ENCODE results near the gene SEMA3G.

SEMA3G gene

GRCh38 chr3:52407779-52408178 lies 37.1 kb downstream of the SEMA3G start:
- DNase-seq: no peak

DNA sequence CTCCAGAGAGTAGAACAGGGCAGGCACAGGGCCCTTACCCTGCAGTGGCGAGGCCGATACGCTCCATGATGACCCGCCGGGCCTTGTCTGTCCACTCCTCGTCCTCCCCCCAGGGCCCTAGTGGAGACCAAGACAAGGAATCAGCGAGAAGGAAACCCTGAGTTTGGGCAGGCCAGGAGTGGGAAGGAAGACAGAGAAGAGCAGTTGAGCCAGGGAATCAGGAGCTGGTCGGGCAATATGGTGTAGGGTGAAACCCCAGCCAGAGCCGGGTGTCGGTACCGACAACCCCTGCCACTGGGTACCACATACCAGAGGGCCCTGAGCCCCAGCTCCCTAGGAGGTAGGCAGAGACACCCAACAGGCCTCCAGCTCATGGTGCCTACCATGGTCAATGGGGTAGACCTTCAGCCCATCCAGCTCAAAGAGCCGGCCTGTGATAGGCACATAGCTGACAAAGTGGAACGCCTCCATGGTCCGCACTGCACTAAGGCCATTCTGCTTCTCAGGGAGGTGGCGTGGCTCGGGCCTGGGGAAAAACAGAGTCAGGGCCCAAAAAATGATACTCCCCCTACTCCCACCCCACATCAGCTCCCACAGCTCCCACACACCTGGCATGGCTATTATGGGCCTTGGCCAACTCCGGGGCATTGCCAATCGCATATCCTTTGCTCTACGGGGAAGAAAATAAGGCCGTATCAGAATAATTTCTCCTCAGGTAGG lies 38.0 kb downstream of the SEMA3G start:
- DNase-seq: no peak

DNA sequence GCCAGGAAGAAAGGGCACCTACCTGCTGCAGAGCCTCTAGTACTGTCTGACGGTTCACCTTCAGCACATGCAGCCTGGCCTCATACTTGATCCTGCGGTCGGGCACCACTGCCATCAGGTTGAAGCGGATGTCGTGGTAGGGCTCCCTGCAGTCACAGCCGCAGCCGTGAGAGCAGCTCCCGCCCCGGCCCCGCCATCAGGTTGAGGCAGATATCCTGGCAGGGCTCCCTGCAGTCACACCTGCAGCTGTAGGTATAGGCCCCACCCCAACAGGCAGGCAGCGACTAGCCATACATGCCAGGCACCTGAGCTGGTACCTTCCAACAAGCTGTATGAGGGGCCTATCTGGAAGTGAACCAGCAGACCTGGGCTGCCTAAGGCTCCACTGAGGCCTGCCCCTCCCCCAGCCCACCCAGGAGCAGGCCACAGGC lies 38.7 kb downstream of the SEMA3G start:
- no peak for DNase-seq

DNA sequence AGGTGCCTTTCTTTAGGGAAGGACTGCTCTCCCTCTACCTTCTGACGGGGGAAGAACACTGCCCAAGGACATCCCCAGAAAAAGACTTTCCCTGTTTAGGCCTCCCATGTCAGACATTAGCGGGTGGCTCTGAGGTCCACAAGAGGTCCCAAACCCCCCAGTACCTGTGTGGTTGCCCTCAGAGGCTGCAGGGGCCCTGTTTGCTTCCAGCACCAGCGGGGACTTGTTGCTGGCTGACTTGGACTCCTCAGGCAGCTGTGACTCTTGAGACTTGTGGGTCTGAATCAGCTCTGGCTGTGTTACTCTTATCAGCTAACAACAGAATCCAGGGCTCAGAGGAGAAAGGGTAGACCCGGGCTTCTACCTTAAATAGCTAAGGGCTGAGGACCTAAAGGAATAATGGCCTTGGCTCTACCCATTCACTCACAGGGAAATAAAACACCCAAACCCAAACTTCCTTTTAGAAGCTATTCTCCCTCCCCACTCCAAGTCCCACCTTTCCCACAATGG lies 39.2 kb downstream of the SEMA3G start:
- no peak for DNase-seq

GRCh38 chr3:52405066-52405465 lies 39.8 kb downstream of the SEMA3G start:
- no peak for DNase-seq

- DNase-seq: no peak
Measured at GRCh38 chr3:52404391-52404790, 40.5 kb downstream of the SEMA3G start.

DNA sequence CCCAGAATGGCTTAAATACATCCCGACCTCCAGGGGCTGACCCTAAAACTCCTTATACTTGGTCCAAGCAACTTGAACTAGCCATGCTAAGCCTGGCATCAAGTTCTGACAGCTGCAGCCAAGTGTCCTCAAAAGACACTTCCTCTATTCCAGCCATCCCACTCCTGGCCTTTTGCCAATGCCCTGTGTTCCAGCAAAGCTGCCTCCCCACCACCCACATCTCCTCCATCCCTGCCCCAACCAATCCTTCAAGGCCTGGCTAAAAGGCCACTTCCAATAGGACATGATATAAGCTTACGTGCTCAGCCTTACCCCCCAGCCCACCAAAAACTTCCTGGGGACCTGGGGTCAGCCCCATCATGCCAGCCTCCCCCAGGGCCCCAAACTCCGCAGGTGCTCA lies 40.9 kb downstream of the SEMA3G start:
- DNase-seq: no peak

DNA sequence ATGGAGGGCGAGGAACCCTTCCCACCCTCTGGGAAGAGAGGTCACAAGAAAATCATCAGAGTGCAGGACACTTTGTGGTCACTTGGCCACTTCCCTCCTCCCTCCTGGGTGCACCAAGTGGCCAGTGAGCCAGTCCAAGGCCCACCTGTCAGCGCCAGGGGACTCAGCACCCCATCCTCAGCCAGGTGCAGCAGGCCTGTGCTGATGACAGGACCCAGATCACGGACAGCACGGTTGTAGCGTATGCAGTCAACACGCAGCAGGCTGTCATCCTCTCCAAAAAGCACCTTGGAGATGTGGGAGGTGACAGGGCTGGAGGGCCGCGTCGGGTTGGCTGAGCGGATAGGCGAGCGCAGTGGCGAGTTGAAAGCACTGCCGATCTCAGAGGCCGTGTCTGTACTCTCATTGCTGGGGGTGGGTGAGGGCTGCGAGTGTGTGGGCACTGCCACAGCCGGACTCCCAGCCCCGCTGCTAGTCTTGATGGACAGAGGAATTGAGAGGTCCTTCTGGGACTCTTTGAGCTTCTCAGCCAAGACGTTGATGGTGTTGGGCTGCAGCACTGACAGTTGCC lies 41.5 kb downstream of the SEMA3G start:
- DNase-seq: no peak

DNA sequence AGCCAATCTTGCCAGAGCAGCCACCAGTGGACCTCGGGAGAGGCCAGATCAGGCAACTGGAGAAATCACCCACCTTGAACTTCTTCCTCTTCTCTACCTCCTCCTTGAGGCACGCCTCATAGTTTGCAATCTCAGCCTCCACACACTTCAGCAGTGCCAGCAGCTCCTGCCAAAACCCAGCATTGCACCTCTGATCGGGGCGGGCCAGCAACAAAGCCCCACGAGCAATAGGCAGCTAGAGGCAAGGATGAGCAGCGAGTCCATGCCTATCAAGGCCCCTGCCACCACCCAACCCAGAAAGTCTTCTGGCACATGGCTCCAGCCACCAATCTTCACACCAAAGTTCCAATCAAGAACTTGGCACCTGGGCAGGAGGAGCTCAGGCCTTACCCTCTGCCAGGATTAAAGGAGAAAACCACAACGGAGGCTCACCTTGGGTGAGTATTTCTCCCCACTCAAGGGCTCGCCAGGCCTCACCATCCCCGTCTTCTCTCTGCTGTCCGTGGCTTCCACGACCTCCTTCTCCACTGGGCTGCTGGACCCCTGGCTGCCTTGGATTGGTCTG lies 42.1 kb downstream of the SEMA3G start:
- no peak for DNase-seq

- no peak for DNase-seq
Measured at GRCh38 chr3:52402101-52402521, 42.8 kb downstream of the SEMA3G start.

DNA sequence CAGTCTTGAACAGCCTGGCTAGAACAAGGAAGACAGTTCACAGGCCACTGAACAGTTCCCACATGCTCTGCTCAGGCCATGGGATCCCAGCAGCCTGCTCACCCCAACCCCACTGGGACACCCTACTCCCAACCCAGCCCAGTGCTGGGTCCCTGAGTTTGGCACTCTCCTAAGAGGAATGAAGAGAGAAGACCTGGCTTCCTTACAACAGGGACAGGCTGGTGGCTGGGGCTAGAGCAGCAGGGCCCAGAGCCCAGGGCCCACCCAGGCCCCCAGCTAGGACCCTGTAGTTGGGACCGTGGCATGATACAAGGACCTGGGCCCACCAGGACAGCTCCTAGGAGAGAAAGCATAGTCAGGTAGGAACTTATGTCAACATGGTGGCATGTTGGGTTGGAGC lies 43.4 kb downstream of the SEMA3G start:
- DNase-seq: no peak

DNA sequence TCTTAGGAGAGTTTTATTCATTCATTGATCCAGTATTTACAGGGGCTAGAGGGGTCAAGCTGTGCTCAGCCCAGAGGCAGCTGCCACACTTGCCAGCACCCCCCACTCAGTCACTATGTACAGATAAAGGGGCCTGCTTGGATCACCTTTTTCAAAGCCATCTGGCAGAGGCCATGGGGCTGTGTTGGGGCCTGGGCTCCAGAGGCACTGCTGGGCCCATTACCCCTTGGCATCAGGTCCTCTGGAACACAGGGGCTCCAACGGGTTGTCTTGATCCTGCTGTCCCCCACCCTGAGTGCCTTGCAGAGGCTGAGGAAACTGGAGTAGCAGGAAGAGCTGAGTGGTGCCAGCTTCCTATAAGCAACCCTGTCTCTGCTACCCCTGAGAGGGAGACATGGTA lies 43.9 kb downstream of the SEMA3G start:
- DNase-seq: no peak

DNA sequence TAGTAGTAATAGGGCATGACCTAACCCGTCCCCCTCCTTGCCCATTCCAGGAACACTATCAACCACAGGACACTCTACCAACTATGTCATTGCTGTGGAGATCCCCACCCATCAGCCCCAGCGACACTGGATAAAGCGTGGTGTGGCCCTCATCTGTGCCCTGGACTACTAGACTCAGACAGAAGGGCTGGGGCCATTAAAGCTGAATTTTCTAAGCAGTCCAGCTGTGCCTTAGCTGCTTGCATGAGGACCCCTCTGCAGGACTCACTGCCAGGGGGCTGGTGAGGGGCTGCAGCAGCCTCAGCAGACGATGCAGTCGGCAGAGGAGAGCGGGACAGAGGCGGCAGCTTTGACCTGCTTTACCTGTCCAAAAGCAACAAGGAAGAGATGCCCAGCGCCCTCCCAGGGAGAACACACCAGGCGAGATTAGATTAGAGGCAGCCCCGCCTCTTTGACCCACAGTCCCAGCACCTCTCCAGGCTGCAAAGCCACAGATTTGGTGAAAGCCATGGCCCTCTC lies 44.6 kb downstream of the SEMA3G start:
- no peak for DNase-seq

- no peak for DNase-seq
Measured at GRCh38 chr3:52399593-52399992, 45.3 kb downstream of the SEMA3G start.

GRCh38 chr3:52399131-52399530 lies 45.8 kb downstream of the SEMA3G start:
- DNase-seq: no peak

DNA sequence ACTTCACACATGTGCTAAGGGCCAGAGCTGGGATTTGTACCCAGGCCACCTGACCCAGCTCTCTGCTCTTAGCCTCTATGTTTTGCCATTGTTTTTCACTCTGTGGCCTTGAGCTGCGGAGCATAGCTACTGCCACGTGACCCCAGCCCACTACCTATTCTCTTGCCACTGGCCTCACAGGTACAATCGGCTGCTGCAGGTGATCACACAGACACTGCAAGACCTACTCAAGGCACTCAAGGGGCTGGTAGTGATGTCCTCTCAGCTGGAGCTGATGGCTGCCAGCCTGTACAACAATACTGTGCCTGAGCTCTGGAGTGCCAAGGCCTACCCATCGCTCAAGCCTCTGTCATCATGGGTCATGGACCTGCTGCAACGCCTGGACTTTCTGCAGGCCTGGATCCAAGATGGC lies 46.2 kb downstream of the SEMA3G start:
- DNase-seq: no peak

DNA sequence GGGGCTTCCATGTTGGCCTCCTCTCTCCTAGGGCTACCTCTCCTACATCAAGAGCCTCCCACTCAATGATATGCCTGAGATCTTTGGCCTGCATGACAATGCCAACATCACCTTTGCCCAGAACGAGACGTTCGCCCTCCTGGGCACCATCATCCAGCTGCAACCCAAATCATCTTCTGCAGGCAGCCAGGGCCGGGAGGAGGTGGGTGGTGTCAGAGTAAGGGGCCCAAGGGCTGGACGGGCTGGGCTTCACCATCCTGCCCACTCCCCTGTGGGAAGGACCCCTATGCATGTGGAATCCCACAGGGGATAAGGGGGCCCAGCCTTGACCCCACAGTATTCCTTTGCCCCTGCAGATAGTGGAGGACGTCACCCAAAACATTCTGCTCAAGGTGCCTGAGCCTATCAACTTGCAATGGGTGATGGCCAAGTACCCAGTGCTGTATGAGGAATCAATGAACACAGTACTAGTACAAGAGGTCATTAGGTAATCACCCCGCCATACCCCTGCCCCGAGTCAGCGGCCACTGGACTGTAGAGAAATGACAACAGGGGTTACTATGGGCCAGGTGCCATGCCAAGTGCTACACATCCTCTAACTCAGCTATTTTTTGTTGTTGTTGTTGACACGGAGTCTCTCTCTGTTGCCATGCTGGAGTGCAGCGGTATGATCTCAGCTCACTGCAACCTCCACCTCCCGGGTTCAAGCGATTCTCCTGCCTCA lies 47.1 kb downstream of the SEMA3G start:
- no peak for DNase-seq

GRCh38 chr3:52396907-52397591 lies 47.9 kb downstream of the SEMA3G start:
- DNase-seq: no peak

- DNase-seq: no peak
Measured at GRCh38 chr3:52396011-52396906, 48.6 kb downstream of the SEMA3G start.

DNA sequence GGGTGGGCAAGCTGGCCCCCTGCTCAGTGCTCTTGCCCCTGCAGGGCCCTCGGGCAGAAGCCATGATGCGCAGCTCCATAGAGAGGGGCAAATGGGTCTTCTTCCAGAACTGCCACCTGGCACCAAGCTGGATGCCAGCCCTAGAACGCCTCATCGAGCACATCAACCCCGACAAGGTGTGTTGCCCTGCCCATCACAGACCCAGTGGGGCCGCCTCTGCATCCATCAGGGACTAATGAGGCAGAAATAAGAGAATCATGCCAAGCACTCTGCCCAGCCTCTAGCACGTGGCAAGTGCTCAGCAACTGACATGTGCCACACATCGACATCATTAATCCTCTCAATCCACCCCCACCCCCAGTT lies 49.4 kb downstream of the SEMA3G start:
- no peak for DNase-seq

- no peak for DNase-seq
Measured at GRCh38 chr3:52394751-52395502, 50.0 kb downstream of the SEMA3G start.

Data from stimulated activated CD4-positive, alpha-beta T cell treated with anti-CD3 and anti-CD28 coated beads, Interleukin-4, amount 100 ng/mL, for 1 hour (primary cell).